Gastroesophageal sphincter (tissue), 4 donors: ENCODE data around the gene CKMT2. TPM values are rescaled to one million over a fixed set of nuclear protein-coding genes. Genes with fewer than 3 reads are reported as not detected.

Source experiments
- ATAC-seq: fragments of 150-250 bp; one replicate; pipeline ENCODE4 v1.9.1; 2016; ENCODE audit warnings: mild to moderate bottlenecking, moderate library complexity
- H3K27ac ChIP-seq, 4 donors: fragments of 200-600 bp; sonication (generic) in 3 of 4; 1 replicate in 3 of 4; 2 replicates in 1 of 4; pipeline ENCODE4 v1.5.1; 2016 to 2019
- H3K27me3 ChIP-seq: fragments of 200-600 bp; sonication (generic); one replicate; pipeline ENCODE4 v1.5.1; 2019
- H3K36me3 ChIP-seq, 2 donors: fragments of 200-600 bp; sonication (generic); one replicate each; pipeline ENCODE4 v1.5.1; 2019; ENCODE audit warnings: control low read depth in 1 of 2
- H3K4me1 ChIP-seq, 3 donors: fragments of 200-600 bp; sonication (generic); 1 replicate in 2 of 3; 2 replicates in 1 of 3; pipeline ENCODE4 v1.5.1; 2016 to 2019; ENCODE audit warnings: control low read depth in 2 of 3
- H3K4me3 ChIP-seq, 2 donors: fragments of 200-600 bp; sonication (generic); one replicate each; pipeline ENCODE4 v1.5.1; 2019; ENCODE audit warnings: mild to moderate bottlenecking in 1 of 2, moderate library complexity in 1 of 2
- H3K9me3 ChIP-seq, 3 donors: fragments of 200-600 bp; sonication (generic); one replicate each; pipeline ENCODE4 v1.5.1; 2017 to 2019; ENCODE audit warnings: control low read depth in 2 of 3
- CTCF ChIP-seq, 4 experiments: fragments of 200-600 bp in 2 of 4; fragments of 450-650 bp in 2 of 4; sonication (generic) in 1 of 4; IDR thresholded peaks; one replicate each; pipeline ENCODE4 v1.5.1; 2017 to 2019; ENCODE audit warnings: antibody characterized with exemption in 4 of 4, mild to moderate bottlenecking in 2 of 4, moderate library complexity in 2 of 4
- EP300 ChIP-seq: sonication (generic); formaldehyde crosslinking; IDR thresholded peaks from one replicate; pipeline ENCODE4 v1.6.1; 2017; ENCODE audit warnings: antibody characterized with exemption, mild to moderate bottlenecking
- POLR2A ChIP-seq, 2 donors: fragments of 450-650 bp; IDR thresholded peaks; one replicate each; pipeline ENCODE4 v1.6.1; 2017; ENCODE audit warnings: antibody characterized with exemption in 2 of 2, mild to moderate bottlenecking in 2 of 2, moderate library complexity in 1 of 2
- POLR2AphosphoS5 ChIP-seq: sonication (generic); formaldehyde crosslinking; IDR thresholded peaks from one replicate; pipeline ENCODE4 v1.6.1; 2017; ENCODE audit warnings: antibody characterized with exemption
- WGBS, 2 donors: methylation state at CpG; one replicate each; pipeline ENCODE4 v1.1.5; 2018; ENCODE audit warnings: low coverage in 1 of 2; 5-methylcytosine and 5-hydroxymethylcytosine counted together
- total RNA-seq, 4 donors: library from RNA; depleted of rRNA; stranded (reverse); fragments of >200 nt; gene quantifications; one replicate each; pipeline ENCODE4 v1.1.0, GENCODE V29; 2016

Gene CKMT2
- total RNA-seq, 4 donors from 2014 or later, result 3.9 to 33.6 (median 14.2) TPM

GRCh38 chr5:81238460-81238859 is 5.3 kb downstream of the CKMT2 start:
- H3K27me3 ChIP-seq, result no peaks in the 10 kb centered on the region
- no peak overlapping the region for H3K4me3 ChIP-seq
- H3K27ac ChIP-seq, result no peak overlapping the region
- no peaks in the 10 kb centered on the region for H3K9me3 ChIP-seq
- WGBS, 2 donors, result 90 to 94% methylated on average over 3 to 4 of the region's 4 CpGs
- H3K36me3 ChIP-seq, result no peaks in the 10 kb centered on the region
- no peak for TF ChIP-seq CTCF (IDR thresholded peaks at IDR 0.05)
- TF ChIP-seq EP300, result no peak
- TF ChIP-seq POLR2A (IDR thresholded peaks at IDR 0.05), result no peak
- no peak for TF ChIP-seq POLR2AphosphoS5
- peaks cover 4 to 34% (median 10%) of the 10 kb centered on the region in 3 donors for H3K4me1 ChIP-seq
- no peak for ATAC-seq

DNA sequence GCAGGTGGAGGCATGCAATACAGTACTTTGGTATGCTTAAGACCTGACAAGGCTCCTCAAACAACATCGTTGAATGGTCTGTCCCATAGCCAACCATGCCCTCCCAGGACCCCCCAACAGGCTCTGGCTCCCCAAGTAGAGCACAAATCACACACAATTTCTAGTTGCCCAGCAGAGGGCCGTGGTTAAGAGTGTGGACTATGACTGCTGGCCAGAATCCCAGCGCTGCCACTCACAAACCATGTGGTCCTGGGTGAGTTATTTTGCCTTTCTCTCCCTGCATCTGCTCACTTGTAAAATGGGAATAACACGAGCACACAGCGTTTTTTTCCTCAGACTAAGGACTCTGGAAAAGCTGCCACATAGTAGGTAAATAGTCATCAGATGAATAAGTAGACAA is 6.5 kb downstream of the CKMT2 start:
- H3K4me1 ChIP-seq, result peaks cover 3 to 22% (median 7%) of the 10 kb centered on the region in 3 donors
- no peaks in the 10 kb centered on the region for H3K27me3 ChIP-seq
- no peaks in the 10 kb centered on the region for H3K36me3 ChIP-seq
- H3K9me3 ChIP-seq, result no peaks in the 10 kb centered on the region
- TF ChIP-seq EP300 (no peak), POLR2A (IDR thresholded peaks at IDR 0.05) (no peak), POLR2AphosphoS5 (no peak), CTCF (IDR thresholded peaks at IDR 0.05) (no peak)
- 57 to 84% methylated on average over 4 to 5 of the region's 5 CpGs for WGBS, 2 donors
- H3K4me3 ChIP-seq, result no peak overlapping the region
- no peak for ATAC-seq
- no peak overlapping the region for H3K27ac ChIP-seq

DNA sequence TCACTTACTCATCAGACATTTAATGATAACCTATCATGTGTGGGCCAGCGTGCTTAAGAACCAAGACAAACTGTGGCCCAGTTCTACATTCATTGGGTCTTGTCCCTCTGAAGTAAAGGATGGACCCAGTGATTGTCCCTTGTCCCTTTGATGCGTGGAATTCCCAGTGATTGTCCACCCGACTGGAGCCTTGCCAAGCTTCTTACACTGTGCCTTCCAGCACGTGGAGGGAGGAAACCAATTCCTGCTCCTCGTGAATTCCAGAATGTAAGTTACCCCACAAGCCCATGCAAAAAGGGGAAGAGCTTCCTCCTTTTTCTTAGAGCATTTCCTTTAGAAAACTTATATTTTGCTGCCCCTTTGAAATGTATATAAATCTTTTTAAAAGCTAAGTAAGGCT is 7.9 kb downstream of the CKMT2 start:
- Histone ChIP-seq H3K9me3 (no peaks in the 10 kb centered on the region), H3K27me3 (no peaks in the 10 kb centered on the region), H3K4me3 (no peak overlapping the region), H3K36me3 (peaks cover 0 to 10% of the 10 kb centered on the region in 2 donors), H3K27ac (no peak overlapping the region), H3K4me1 (peaks cover 0 to 19% (median 0%) of the 10 kb centered on the region in 3 donors)
- no peak for TF ChIP-seq EP300
- TF ChIP-seq POLR2A (IDR thresholded peaks at IDR 0.05), result no peak
- TF ChIP-seq POLR2AphosphoS5, result no peak
- no peak for TF ChIP-seq CTCF (IDR thresholded peaks at IDR 0.05)
- no peak for ATAC-seq
- WGBS, 2 donors, result 44 to 50% methylated on average over 5 of the region's 5 CpGs

DNA sequence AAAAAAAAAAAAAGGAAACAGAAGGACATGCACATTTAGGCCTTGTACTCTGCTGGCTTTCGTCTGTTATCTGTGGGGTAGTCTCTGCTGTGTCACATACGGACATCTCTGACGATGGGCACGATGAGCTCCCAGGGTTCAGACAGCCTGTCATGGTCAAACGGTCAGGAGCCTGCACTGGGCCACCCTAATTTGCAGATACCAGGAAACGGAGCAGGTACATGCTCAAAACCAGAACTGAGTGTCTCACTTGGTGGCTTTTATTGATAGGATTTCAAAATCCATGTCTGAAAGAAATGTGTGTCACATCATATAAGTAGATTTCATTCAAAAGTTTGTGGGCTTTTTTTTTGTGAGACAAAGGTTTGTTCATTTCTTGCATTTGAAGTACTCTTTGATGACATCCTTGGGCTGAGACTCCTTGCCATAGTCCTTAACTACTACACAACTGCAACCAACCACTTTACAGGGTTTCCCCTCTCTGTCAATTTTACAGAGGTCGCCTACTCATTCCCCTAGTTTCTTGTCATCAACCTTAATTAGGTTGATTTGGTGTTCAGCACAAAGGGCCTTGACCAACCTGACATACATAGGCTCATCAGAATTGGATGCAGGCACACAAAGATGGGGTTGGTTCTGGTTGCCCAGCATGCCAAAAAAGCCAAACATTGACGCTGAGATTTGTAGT is 9.0 kb downstream of the CKMT2 start:
- no peak for ATAC-seq
- no peak for TF ChIP-seq POLR2AphosphoS5
- no peak for TF ChIP-seq POLR2A (IDR thresholded peaks at IDR 0.05)
- no peak for TF ChIP-seq CTCF (IDR thresholded peaks at IDR 0.05)
- TF ChIP-seq EP300, result no peak
- H3K4me3 ChIP-seq, result no peak overlapping the region
- H3K9me3 ChIP-seq, result no peaks in the 10 kb centered on the region
- WGBS, 2 donors, result 86 to 91% methylated on average over 8 of the region's 8 CpGs
- H3K27ac ChIP-seq, result no peak overlapping the region
- H3K27me3 ChIP-seq, result no peaks in the 10 kb centered on the region
- peaks cover 0 to 10% of the 10 kb centered on the region in 2 donors for H3K36me3 ChIP-seq
- H3K4me1 ChIP-seq, result peaks cover 0 to 29% (median 0%) of the 10 kb centered on the region in 3 donors

GRCh38 chr5:81242906-81243436 is 9.8 kb downstream of the CKMT2 start:
- Histone ChIP-seq H3K4me3 (no peak overlapping the region), H3K4me1 (peaks cover 0 to 38% (median 0%) of the 10 kb centered on the region in 3 donors), H3K36me3 (peaks cover 0 to 10% of the 10 kb centered on the region in 2 donors), H3K27ac (no peak overlapping the region), H3K27me3 (no peaks in the 10 kb centered on the region), H3K9me3 (no peaks in the 10 kb centered on the region)
- TF ChIP-seq EP300 (no peak), POLR2AphosphoS5 (no peak), POLR2A (IDR thresholded peaks at IDR 0.05) (no peak), CTCF (IDR thresholded peaks at IDR 0.05) (no peak)
- WGBS, 2 donors, result 61 to 76% methylated on average over 4 of the region's 4 CpGs
- no peak for ATAC-seq
